Non-pigmented ciliary epithelial cell (primary cell): ENCODE measurements around the gene CREBBP.
"Not testable (repeated sequence)": the region's sequence is repeated elsewhere in the genome, so short reads cannot be mapped to it uniquely, and the experiment has no call there.

Experiments
- DNase-seq: peaks from one replicate; pipeline ENCODE4 v3.0.0-alpha.2; 2010; ENCODE audit warnings: low read depth

The CREBBP gene

DNA sequence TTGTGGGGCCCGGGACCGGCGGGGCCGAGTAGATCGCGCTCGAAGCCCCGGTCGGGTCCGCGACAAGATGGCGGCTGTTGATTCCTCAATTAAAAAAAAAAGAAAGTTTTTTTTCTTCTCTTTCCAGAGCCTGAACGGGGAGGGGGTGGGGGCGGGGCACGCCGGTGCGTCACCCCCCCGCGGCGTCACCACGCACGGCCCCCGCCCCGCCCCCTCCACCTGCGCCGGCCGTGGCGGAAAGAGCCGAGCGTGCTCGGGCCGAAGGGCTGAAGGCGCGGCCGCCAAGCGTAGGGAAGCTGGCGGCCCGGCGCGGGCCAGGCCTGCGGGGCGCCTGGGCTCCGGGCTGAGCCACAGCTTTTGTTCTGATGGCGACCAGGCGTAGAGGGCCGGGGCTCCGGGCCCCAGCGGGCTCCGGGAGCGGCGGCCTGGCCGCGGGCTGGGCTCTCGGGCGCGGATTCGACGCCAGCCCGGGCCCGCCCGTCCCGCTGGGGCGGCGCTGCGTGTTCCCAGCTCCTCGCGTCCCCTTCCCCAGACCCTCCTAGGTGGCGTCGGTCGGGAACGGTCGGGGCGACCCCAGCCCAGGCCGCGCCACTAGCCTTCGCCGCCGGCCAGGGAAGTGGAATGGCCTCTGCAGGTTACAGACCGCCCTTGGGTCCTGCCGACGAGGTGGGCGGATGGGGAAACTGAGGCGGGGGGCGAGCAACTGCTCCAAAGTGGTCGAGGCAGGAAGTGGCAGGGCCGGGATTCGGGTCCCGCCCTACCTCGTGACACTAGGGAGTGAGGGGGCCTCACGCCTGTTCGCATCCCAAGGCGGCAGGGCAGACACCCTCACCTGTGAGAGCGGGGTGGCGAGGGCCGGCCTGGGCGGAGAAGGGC is at the start of gene CREBBP:
Gene CREBBP (minus strand): TSS at position 91 of the 876 bp plus-strand sequence. CDS start 797 bp downstream, outside the sequence.
- no peak for DNase-seq

- not testable (repeated sequence) for DNase-seq
Observed at GRCh38 chr16:3927147-3927546, 46.6 kb upstream of the CREBBP start.

- no peak for DNase-seq
Observed at GRCh38 chr16:3924763-3925162, 44.2 kb upstream of the CREBBP start.

DNA sequence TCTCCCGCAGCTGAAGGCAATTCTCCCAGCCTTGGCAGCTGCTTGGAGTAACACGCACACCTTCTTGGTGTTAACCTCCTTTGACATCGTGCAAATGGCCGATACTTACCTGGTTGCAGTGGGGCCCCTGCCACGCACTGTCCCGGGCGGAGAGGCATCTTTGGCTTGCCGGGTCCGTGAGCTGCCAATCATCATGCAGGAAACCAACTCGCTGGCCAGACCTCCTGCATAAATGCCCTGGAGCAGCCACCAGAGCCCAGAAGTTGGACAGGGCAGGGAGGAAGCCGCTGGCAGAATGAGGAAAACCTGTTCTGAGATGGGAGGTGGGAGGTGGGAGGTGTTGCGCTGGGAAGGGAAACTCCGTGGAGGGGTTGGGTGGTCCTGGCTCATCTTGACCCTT is 41.7 kb upstream of the CREBBP start:
- no peak for DNase-seq

DNA sequence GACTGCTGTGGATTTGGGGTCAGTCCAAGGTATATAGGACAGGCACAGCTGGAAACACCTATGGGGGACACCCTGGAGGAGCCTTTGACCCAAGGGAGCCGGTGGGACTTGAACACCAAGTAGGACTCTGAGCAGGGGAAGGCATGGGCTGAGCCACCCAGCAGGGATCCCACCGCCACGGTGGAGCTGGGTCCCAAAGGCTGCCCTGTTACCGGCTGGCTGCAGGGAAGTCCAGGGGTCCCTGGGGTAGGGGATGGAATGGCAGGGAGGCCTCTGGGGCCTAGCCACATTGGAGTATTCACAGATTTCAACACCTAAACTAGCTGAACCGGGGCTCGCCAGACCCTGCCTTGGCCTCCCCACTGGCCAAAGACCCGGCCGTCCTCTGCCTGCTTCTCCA is 39.7 kb upstream of the CREBBP start:
- DNase-seq = no peak

DNA sequence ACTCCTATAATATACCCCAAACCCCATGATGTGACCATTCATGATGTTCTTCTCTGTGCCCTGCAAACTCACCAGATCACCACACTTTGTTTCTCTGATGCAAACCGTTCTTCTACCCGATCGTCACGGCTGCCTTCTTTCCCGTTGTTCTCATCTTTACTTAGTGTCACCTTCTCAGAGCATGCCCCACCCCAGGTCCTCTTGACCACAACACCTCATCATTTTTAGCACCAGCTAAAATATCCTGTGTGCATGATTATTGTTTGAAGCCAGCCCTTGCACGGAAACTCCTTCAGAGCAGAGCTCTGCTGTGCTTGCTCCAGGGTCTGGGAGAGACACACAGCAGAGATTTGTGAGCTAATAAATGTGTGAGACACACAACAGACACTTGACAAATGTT is 38.9 kb upstream of the CREBBP start:
- DNase-seq = no peak

GRCh38 chr16:3915426-3916260 is 35.1 kb upstream of the CREBBP start:
- DNase-seq = no peak

- no peak for DNase-seq
Observed at GRCh38 chr16:3912897-3913296, 32.4 kb upstream of the CREBBP start.

- no peak for DNase-seq
Observed at GRCh38 chr16:3912373-3912772, 31.9 kb upstream of the CREBBP start.

GRCh38 chr16:3911741-3912140 is 31.2 kb upstream of the CREBBP start:
- DNase-seq = not testable (repeated sequence)

DNA sequence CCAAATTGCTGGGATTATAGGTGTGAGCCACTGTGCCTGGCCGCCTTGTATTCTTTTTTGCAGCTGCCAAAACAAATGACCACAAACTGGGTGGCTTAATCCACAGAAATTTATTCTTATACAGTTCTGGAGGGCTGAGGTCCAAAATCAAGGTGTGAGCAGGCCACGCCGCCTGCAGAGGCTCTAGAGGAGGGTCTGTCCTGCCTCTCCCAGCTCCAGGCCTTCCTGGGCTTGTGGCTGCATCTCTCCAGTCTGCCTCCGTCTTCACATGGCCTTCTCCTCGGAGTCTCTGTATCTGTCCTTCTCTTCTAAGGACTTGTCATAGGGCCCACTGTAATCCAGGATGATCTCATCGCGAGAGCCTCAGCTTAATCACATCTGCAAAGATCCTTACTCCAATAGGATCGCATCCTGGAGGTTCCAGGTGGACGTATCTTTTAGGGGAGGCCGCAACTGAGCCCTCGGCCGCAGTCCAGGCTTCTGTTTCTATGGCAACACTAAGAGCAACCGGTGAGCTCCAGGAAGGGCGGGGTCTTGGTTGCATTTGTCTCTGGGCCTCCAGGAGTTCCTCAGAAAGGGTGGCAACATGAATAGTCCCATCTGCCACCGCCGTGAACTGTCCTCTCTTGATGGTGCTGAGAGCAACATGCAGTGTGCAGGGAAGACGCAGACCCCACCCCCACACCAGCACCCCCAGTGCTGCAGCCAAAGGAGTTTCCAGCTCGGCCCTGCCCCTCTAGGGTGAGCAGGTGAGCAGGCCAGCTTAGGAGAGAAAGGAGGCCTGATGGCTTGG is 29.5 kb upstream of the CREBBP start:
- DNase-seq = no peak

DNA sequence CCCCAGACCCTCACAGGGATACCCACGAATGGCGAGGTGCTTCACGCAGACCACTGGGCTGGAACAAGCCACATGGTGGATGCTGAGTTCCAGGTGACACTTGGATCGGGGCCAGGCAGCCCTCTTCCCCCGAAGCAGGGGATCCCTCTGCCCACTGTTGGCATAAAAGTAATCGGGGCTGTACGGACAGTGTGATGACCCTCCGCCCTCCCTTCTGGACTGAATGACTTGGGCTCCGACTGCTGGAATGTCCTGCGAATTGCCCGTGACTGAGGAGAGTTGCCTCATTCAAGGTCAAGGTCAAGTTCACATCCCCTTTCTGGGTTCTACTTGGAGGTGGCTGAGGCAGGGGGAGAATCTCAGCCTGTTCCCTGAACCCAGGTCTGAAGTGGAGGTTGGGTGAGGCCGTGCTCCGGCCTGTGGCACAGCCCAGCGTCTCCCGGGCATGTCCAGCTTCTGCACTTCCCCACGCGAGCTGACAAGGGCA is 28.5 kb upstream of the CREBBP start:
- no peak for DNase-seq

DNA sequence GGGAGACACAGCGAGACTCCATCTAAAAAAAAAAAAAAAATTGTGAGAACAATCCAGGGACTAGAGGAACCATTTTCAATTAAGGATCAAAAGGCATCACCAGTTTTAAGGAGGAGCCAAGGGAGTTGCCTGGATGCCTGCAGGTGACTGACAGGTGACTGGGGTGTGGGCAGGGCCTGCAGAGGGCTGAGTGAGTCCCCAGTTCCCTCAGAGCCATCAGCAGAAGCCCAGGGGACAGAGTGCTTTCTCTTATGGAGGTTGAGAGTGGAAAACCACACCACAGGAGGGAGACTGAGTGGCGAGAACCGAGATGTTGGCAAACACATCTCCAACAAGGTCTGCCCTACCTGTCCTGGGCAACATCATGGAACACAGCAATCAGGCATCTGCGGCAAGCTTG is 27.1 kb upstream of the CREBBP start:
- no peak for DNase-seq

DNA sequence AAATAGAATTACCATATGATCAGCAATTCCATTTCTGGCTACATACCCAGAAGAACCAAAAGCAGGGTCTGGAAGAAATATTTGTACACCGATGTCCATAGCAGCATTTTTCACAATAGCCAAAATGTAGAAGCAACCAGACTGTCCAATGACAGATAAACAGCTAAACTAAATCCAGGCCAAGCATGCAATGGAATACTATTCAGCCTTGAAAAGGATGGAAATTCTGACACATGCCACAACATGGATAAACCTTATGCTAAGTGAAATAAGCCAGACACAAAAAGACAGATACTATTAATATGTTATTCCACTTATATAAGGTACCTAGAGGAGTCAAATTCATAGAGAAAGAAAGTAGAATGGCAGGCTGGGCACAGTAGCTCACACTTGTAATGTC is 25.9 kb upstream of the CREBBP start:
- DNase-seq = no peak

DNA sequence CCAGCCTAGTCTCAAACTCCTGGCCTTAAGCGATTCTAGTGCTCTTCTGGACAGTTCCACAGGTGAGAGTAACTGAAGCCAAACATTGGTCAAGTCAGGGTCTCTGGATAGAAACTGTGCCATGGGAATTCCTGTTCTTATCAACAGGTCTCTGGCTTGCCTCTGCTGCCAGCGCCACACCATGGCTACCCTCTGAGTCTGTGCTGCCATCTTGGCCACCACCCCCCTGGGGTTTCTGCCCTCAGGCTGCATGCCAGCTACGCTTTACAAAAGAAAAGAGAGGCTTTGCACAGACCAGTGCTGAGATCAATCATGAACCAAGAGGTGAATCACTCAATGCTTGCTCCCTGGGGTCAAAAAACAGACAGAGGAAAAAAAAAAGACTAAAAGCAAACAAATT is 24.4 kb upstream of the CREBBP start:
- DNase-seq = no peak

DNA sequence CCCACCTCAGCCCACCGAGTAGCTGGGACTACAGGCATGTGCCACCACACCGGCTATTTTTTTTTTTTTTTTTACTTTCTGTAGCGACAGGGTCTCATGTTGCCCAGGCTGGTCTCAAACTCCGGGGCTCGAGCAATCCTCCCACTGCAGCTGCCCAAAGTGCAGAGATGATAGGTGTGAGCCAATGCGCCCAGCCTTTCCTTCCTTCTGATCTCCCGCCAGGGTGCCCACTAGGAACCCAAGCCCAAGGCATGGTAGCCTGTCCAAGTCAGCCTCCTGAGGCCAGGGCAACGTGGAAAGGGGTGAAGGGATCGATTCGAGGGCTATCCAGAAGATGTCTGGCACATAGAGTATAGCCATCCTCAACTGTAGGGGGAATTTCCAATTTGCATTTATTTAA is 9.6 kb upstream of the CREBBP start:
- DNase-seq = no peak

- DNase-seq = no peak
Observed at GRCh38 chr16:3889059-3889458, 8.5 kb upstream of the CREBBP start.

DNA sequence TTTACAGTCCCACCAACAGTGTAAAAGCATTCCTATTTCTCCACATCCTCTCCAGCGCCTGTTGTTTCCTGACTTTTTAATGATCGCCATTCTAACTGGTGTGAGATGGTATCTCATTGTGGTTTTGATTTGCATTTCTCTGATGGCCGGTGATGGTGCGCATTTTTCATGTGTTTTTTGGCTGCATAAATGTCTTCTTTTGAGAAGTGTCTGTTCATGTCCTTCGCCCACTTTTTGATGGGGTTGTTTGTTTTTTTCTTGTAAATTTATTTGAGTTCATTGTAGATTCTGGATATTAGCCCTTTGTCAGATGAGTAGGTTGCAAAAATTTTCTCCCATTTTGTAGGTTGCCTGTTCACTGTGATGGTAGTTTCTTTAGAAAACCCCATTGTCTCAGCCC is 5.5 kb upstream of the CREBBP start:
- not testable (repeated sequence) for DNase-seq

- DNase-seq = no peak
Observed at GRCh38 chr16:3884398-3884797, 3.9 kb upstream of the CREBBP start.

- no peak for DNase-seq
Observed at GRCh38 chr16:3882531-3882930, 2.0 kb upstream of the CREBBP start.

GRCh38 chr16:3881499-3881990 is 1.0 kb upstream of the CREBBP start:
- DNase-seq = no peak
